Psoas muscle (tissue), 8 donors: Measurements from ENCODE around the gene ROBO2. TPM values are rescaled to one million over a fixed set of nuclear protein-coding genes. Genes with fewer than 3 reads are reported as not detected.

ENCODE experiments used
- ATAC-seq, 4 donors: fragments of 200-7000 bp; cut with Tn5 transposase; one replicate each; pipeline ENCODE4 v1.9.1; 2020; ENCODE audit warnings: moderate library complexity in 3 of 4, mild to moderate bottlenecking in 2 of 4
- DNase-seq, 2 donors: peaks; one replicate each; pipeline ENCODE4 v3.0.0-alpha.2; 2020
- H3K27ac ChIP-seq: fragments of 200-600 bp; one replicate; pipeline ENCODE4 v1.8.0; 2022
- H3K27me3 ChIP-seq, 3 donors: fragments of 200-600 bp in 1 of 3; one replicate each; pipeline versions ENCODE4 v1.6.1 to v1.8.0; 2013 to 2022; ENCODE audit warnings: low read length in 2 of 3, mild to moderate bottlenecking in 2 of 3, moderate library complexity in 1 of 3; ENCODE audit not compliant: insufficient read depth in 3 of 3
- H3K36me3 ChIP-seq, 2 donors: fragments of 200-600 bp in 1 of 2; one replicate each; pipeline versions ENCODE4 v1.6.1 to v1.8.0; 2013 to 2022; ENCODE audit warnings: low read depth in 1 of 2, mild to moderate bottlenecking in 1 of 2, moderate library complexity in 1 of 2; ENCODE audit not compliant: insufficient read depth in 1 of 2
- H3K4me1 ChIP-seq: fragments of 200-600 bp; one replicate; pipeline ENCODE4 v1.8.0; 2022
- H3K4me3 ChIP-seq: fragments of 200-600 bp; one replicate; pipeline ENCODE4 v1.8.0; 2022; ENCODE audit warnings: mild to moderate bottlenecking
- H3K9me3 ChIP-seq: fragments of 200-600 bp; one replicate; pipeline ENCODE4 v1.8.0; 2022
- CTCF ChIP-seq: fragments of 200-600 bp; IDR thresholded peaks from one replicate; pipeline ENCODE4 v1.8.0; 2022; ENCODE audit warnings: antibody characterized with exemption
- whole genome bisulfite sequencing, 3 donors: extraction: QIAGEN DNeasy Blood & Tissue Kit; methylation state at CpG; one replicate each; pipeline versions ENCODE4 v1.1.6 to v1.1.7; 2013; 5-methylcytosine and 5-hydroxymethylcytosine counted together
- intact Hi-C, 2 donors: fragments of 100-400 bp; cut with DNase I; formaldehyde crosslinking; loops; one replicate each; pipeline versions ENCODE4 v1.11.0 to v1.14.2; 2022
- polyA plus RNA-seq, 3 donors: library from polyadenylated mRNA; stranded (reverse); fragments of 200-250 nt; gene quantifications; one replicate each; pipeline ENCODE4 v1.2.3, GENCODE V29; 2013
- total RNA-seq, 4 donors: library from RNA; stranded (reverse); fragmentation: NEBNext Ultra II Directional in 2 of 4; extraction: Animal tissue kit (Norgen Biotek cat#: 25700) in 2 of 4; gene quantifications; one replicate each; pipeline versions ENCODE4 v1.2.1 to v1.2.4, GENCODE V29; 2021 to 2023
- donor health status: healthy with polysubstance abuse.
- donor health status: DM: no; HTN: no; CAD: no; lungs with moderate emphysema.
- donor health status: Bipolar disorder and iron deficiency.
- donor health status: healthy.
- donor health status: DM: yes; HTN: yes; CAD: no.
- donor health status: DM: no; HTN: no; CAD: no.
- donor health status: DM: no; HTN: no; CAD: no.
- donor health status: DM: yes; HTN: yes; CAD: no.

The ROBO2 gene
- total and polyA plus RNA-seq, 7 donors, result 0.03 to 0.39 (median 0.09) TPM; not detected in 1

- no peak for TF ChIP-seq CTCF
- 73 to 80% (median 74%) methylated on average over 3 of the region's 3 CpGs for WGBS, 3 donors
- no peak overlapping the region for H3K27ac ChIP-seq
- H3K36me3 ChIP-seq, result no peaks in the 10 kb centered on the region
- H3K9me3 ChIP-seq, result no peaks in the 10 kb centered on the region
- no peak for ATAC-seq
- H3K4me3 ChIP-seq, result no peak overlapping the region
- H3K27me3 ChIP-seq, result no peaks in the 10 kb centered on the region
- DNase-seq, result no peak
- intact Hi-C loops, result no loop called here
- H3K4me1 ChIP-seq, result no peaks in the 10 kb centered on the region
Measured at GRCh38 chr3:77618686-77619085, 578.8 kb downstream of the ROBO2 start.

- TF ChIP-seq CTCF, result no peak
- no peaks in the 10 kb centered on the region for H3K9me3 ChIP-seq
- no peak for ATAC-seq
- no peaks in the 10 kb centered on the region for H3K27me3 ChIP-seq
- WGBS, 3 donors, result 77 to 89% (median 78%) methylated on average over 1 of the region's 1 CpG
- no peak overlapping the region for H3K27ac ChIP-seq
- no peak for DNase-seq
- intact Hi-C loops, result no loop called here
- H3K4me3 ChIP-seq, result no peak overlapping the region
- H3K4me1 ChIP-seq, result no peaks in the 10 kb centered on the region
- no peaks in the 10 kb centered on the region for H3K36me3 ChIP-seq
Measured at GRCh38 chr3:77620009-77620408, 580.1 kb downstream of the ROBO2 start.

DNA sequence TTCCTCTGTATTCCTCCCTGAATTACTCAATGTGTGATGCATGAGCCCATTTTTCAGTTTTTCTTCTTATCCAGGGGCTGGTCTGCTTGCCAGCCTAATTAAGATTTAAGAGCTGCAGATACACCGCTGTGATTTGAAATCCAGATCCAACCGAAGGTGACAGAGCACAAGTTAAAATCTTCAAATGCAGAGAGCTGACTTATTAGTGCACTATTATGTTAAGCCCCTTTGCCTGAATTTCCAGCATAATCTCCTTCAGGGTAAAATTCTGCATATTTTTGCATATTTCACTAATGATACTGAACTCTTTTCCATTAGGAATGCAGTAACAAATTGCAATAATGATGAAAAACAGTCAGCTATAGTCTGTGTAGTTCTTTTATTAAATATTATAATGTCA is 583.6 kb downstream of the ROBO2 start:
- no peak overlapping the region for H3K4me3 ChIP-seq
- DNase-seq (no peak), ATAC-seq (no peak)
- no peaks in the 10 kb centered on the region for H3K9me3 ChIP-seq
- H3K27me3 ChIP-seq, result no peaks in the 10 kb centered on the region
- no peaks in the 10 kb centered on the region for H3K36me3 ChIP-seq
- 75 to 80% (median 76%) methylated on average over 2 of the region's 2 CpGs for WGBS, 3 donors
- H3K4me1 ChIP-seq, result no peaks in the 10 kb centered on the region
- H3K27ac ChIP-seq, result no peak overlapping the region
- intact Hi-C loops, result no loop called here
- no peak for TF ChIP-seq CTCF

- H3K27ac ChIP-seq, result no peak overlapping the region
- DNase-seq, result no peak
- intact Hi-C loops, result no loop called here
- H3K36me3 ChIP-seq, result no peaks in the 10 kb centered on the region
- H3K9me3 ChIP-seq, result no peaks in the 10 kb centered on the region
- no peak for TF ChIP-seq CTCF
- 87 to 94% (median 94%) methylated on average over 1 of the region's 1 CpG for WGBS, 3 donors
- H3K4me3 ChIP-seq, result no peak overlapping the region
- ATAC-seq, result no peak
- no peaks in the 10 kb centered on the region for H3K4me1 ChIP-seq
- H3K27me3 ChIP-seq, result no peaks in the 10 kb centered on the region
Measured at GRCh38 chr3:77626157-77626556, 586.3 kb downstream of the ROBO2 start.

DNA sequence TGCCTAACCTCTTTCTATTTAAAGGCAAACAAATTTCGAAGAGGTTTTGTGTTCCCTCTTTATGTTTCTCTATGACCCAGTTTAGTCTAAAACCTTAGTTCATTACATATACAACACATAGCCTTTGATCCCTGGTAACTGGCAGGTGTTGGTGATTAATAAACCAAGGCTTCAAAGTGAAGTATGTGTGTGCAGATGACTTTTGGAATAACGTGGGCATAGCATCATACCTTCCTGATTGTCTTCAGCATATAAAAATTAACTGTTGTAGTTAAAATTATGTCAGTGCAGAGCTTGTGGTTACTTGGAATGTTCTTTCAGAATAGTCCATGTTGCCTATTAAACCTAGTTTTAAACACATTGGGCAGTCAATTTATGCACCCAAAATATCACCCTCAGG is 608.3 kb downstream of the ROBO2 start:
- Histone ChIP-seq H3K36me3 (no peaks in the 10 kb centered on the region), H3K27ac (no peak overlapping the region), H3K27me3 (no peaks in the 10 kb centered on the region), H3K9me3 (no peaks in the 10 kb centered on the region), H3K4me1 (no peaks in the 10 kb centered on the region), H3K4me3 (no peak overlapping the region)
- intact Hi-C loops, result no loop called here
- ATAC-seq (no peak), DNase-seq (no peak)
- 47 to 58% (median 50%) methylated on average over 2 of the region's 2 CpGs for WGBS, 3 donors
- no peak for TF ChIP-seq CTCF
